NCI-H1048 (cell line): Measurements from ENCODE around the gene NUTM2G.
"Not testable (repeated sequence)": the region's sequence is repeated elsewhere in the genome, so short reads cannot be mapped to it uniquely, and the experiment has no call there.

Source experiments
- DNase-seq: peaks from one replicate; lab custom pipeline; 2025; lab: John Stamatoyannopoulos, UW

The NUTM2G gene

DNA sequence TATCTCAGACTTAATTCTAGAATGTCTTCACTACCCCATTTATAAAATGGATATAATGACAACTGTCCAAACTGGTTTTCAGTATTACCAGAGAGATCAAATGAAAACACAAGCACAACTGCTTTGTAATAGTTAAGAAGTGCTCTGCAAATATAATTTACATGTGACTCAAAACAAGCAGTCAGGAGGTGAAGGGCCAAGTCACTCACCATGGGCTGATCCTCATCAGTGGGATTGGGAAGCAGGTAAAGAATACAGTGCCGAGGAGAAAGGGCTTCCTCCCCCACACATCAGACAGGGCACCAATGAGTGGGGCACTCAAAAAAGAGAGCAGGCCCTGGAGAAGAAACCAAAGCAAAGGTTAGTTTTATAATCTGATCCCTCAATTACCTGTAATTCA lies 20.7 kb downstream of the NUTM2G start:
- not testable (repeated sequence) for DNase-seq

- DNase-seq, result not testable (repeated sequence)
Observed at GRCh38 chr9:96950539-96950938, 21.9 kb downstream of the NUTM2G start.

- not testable (repeated sequence) for DNase-seq
Observed at GRCh38 chr9:96967591-96967990, 38.9 kb downstream of the NUTM2G start.

- DNase-seq, result not testable (repeated sequence)
Observed at GRCh38 chr9:96972552-96972951, 43.9 kb downstream of the NUTM2G start.

DNA sequence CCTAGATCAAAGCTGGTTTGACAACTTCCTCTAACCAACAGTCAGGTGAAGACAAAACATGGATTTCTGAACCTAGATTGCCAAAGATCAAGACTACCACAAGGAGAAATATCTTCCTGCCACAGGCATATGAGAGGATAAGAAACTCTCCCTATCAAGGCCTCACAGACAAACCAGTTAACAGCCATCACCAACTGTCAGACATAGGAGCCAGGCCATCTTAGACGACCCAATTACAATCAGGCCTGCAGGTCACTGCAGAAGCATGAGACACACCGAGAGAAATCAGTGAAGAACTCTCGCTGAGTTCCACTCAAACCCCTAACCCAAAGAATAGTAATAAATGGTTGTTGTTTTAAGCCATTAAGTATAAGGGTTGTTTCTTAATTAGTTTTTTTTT lies 45.4 kb downstream of the NUTM2G start:
- DNase-seq, result not testable (repeated sequence)

- not testable (repeated sequence) for DNase-seq
Observed at GRCh38 chr9:96983496-96984122, 55.0 kb downstream of the NUTM2G start.

- not testable (repeated sequence) for DNase-seq
Observed at GRCh38 chr9:96984139-96984538, 55.5 kb downstream of the NUTM2G start.

GRCh38 chr9:96984887-96985286 lies 56.2 kb downstream of the NUTM2G start:
- DNase-seq, result not testable (repeated sequence)
